AG09309 (cell line): Measurements from ENCODE around the gene TMPRSS6.

Source experiments
- DNase-seq: peaks from one replicate; pipeline ENCODE4 v3.0.0-alpha.2; 2010; ENCODE audit warnings: low read depth
- H3K4me3 ChIP-seq: 2 replicates; pipeline ENCODE4 v1.5.1; 2011; ENCODE audit warnings: mild to moderate bottlenecking, low read depth, low read length, moderate library complexity; ENCODE audit not compliant: control insufficient read depth
- CTCF ChIP-seq: IDR thresholded peaks from 2 replicates; pipeline ENCODE4 v1.5.1; 2011; ENCODE audit warnings: mild to moderate bottlenecking, low read depth, low read length, inconsistent platforms; ENCODE audit not compliant: insufficient read depth, control insufficient read depth; ENCODE audit errors: missing control alignments

The TMPRSS6 gene

GRCh38 chr22:37084385-37084784, 25.1 kb downstream of the TMPRSS6 start:
- no peak for DNase-seq
- no peak overlapping the region for H3K4me3 ChIP-seq
- TF ChIP-seq CTCF = no peak

GRCh38 chr22:37083914-37084313, 25.6 kb downstream of the TMPRSS6 start:
- TF ChIP-seq CTCF = no peak
- no peak for DNase-seq
- no peak overlapping the region for H3K4me3 ChIP-seq

- TF ChIP-seq CTCF = no peak
- no peak overlapping the region for H3K4me3 ChIP-seq
- DNase-seq = no peak
Observed at GRCh38 chr22:37082251-37082873, 27.2 kb downstream of the TMPRSS6 start.

GRCh38 chr22:37080838-37081237, 28.7 kb downstream of the TMPRSS6 start:
- TF ChIP-seq CTCF = no peak
- H3K4me3 ChIP-seq = no peak overlapping the region
- no peak for DNase-seq

- no peak for TF ChIP-seq CTCF
- DNase-seq = no peak
- H3K4me3 ChIP-seq = no peak overlapping the region
Observed at GRCh38 chr22:37080438-37080837, 29.1 kb downstream of the TMPRSS6 start.

GRCh38 chr22:37079668-37080171, 29.8 kb downstream of the TMPRSS6 start:
- TF ChIP-seq CTCF = no peak

More at GRCh38 chr22:37079668-37080171, 29.8 kb downstream of the TMPRSS6 start:
- H3K4me3 ChIP-seq = no peak overlapping the region
- no peak for DNase-seq
